HepG2 (cell line): ENCODE results near the gene PRR30. TPM values are rescaled to one million over a fixed set of nuclear protein-coding genes. Genes with fewer than 3 reads are reported as not detected.

Experiments
- AKAP8 ChIP-seq: sonication (generic); formaldehyde crosslinking; IDR thresholded peaks from 2 replicates; pipeline ENCODE4 v1.5.1; 2020; ENCODE audit warnings: mild to moderate bottlenecking, missing genetic modification reagents
- CENPT ChIP-seq: sonication (generic); formaldehyde crosslinking; IDR thresholded peaks from 2 replicates; pipeline ENCODE4 v1.8.0; 2022; ENCODE audit warnings: low read depth, mild to moderate bottlenecking, moderate library complexity, missing genetic modification reagents
- JUND ChIP-seq: sonication (generic); formaldehyde crosslinking; IDR thresholded peaks from 2 replicates; pipeline ENCODE4 v1.8.0; 2022; ENCODE audit warnings: mild to moderate bottlenecking, missing genetic modification reagents
- KLF13 ChIP-seq: sonication (generic); formaldehyde crosslinking; IDR thresholded peaks from 2 replicates; pipeline ENCODE4 v1.4.0; 2020; ENCODE audit warnings: mild to moderate bottlenecking, missing genetic modification reagents
- MAF1 ChIP-seq: sonication (generic); formaldehyde crosslinking; IDR thresholded peaks from 2 replicates; pipeline ENCODE4 v1.5.0; 2020; ENCODE audit warnings: missing genetic modification reagents, borderline replicate concordance
- MED13 ChIP-seq: sonication (generic); formaldehyde crosslinking; IDR thresholded peaks from 2 replicates; pipeline ENCODE4 v1.5.0; 2020; ENCODE audit warnings: missing genetic modification reagents
- MIER2 ChIP-seq: IDR thresholded peaks from 2 replicates; pipeline ENCODE4 v1.6.1; 2016; ENCODE audit warnings: missing biosample characterization, missing genetic modification reagents
- POLR2A ChIP-seq, 2 experiments: IDR thresholded peaks; 2 replicates each; pipeline ENCODE4 v1.6.1; 2011; ENCODE audit warnings: low read depth in 2 of 2, low read length in 2 of 2, mild to moderate bottlenecking in 1 of 2, moderate library complexity in 1 of 2; ENCODE audit not compliant: insufficient read depth in 1 of 2
- SATB2 ChIP-seq: sonication (generic); formaldehyde crosslinking; IDR thresholded peaks from 2 replicates; pipeline ENCODE4 v1.5.0; 2020; ENCODE audit warnings: missing genetic modification reagents
- SNAPC2 ChIP-seq: sonication (generic); formaldehyde crosslinking; IDR thresholded peaks from 2 replicates; pipeline ENCODE4 v1.8.1; 2022; ENCODE audit warnings: mild to moderate bottlenecking, missing genetic modification reagents
- TBX2 ChIP-seq: sonication (generic); formaldehyde crosslinking; IDR thresholded peaks from 2 replicates; pipeline ENCODE4 v1.5.0; 2020; ENCODE audit warnings: missing genetic modification reagents, mild to moderate bottlenecking, borderline replicate concordance
- ZBTB21 ChIP-seq: sonication (generic); formaldehyde crosslinking; IDR thresholded peaks from 2 replicates; pipeline ENCODE4 v1.4.0; 2020; ENCODE audit warnings: missing genetic modification reagents
- ZNF331 ChIP-seq: sonication (generic); formaldehyde crosslinking; IDR thresholded peaks from 2 replicates; pipeline ENCODE4 v1.4.0; 2020; ENCODE audit warnings: missing genetic modification reagents
- ZNF761 ChIP-seq: sonication (generic); formaldehyde crosslinking; conservative IDR thresholded peaks from 2 replicates; pipeline ENCODE4 v1.4.0; 2020; ENCODE audit warnings: mild to moderate bottlenecking, missing genetic modification reagents
- ZNF782 ChIP-seq: sonication (generic); formaldehyde crosslinking; IDR thresholded peaks from 2 replicates; pipeline ENCODE4 v1.4.0; 2020; ENCODE audit warnings: missing genetic modification reagents, mild to moderate bottlenecking, borderline replicate concordance
- ZNF816 ChIP-seq: sonication (generic); formaldehyde crosslinking; IDR thresholded peaks from 2 replicates; pipeline ENCODE4 v1.8.0; 2022; ENCODE audit warnings: missing genetic modification reagents, mild to moderate bottlenecking, borderline replicate concordance
- polyA plus RNA-seq, 8 experiments: library from polyadenylated mRNA; depleted of rRNA in 3 of 8; stranded (reverse) in 7 of 8; unstranded in 1 of 8; fragments of >200 nt; fragmentation: Illumina TruSeq in 4 of 8; extraction: Trizol in 4 of 8; gene quantifications; 2 replicates each; pipeline versions ENCODE4 v1.2.1 to v1.2.3, GENCODE V29; 2011 to 2016; ENCODE audit warnings: low read depth in 4 of 8, missing spikeins in 1 of 8, mixed read lengths in 1 of 8; ENCODE audit not compliant: insufficient read depth in 1 of 8
- total RNA-seq, 5 experiments: library from RNA; depleted of rRNA; stranded (reverse); fragments of >200 nt; fragmentation: Illumina TruSeq; extraction: Trizol; gene quantifications; 2 replicates each; pipeline ENCODE4 v1.2.3, GENCODE V29; 2016; ENCODE audit warnings: low read depth in 1 of 5
- TF ChIP-seq, protein P1 (sequence below): conservative IDR thresholded peaks from 2 replicates; pipeline ENCODE4 v1.6.1; 2018; ENCODE audit warnings: missing genetic modification reagents
- TF ChIP-seq, protein P2 (sequence below): sonication (generic); formaldehyde crosslinking; IDR thresholded peaks from 2 replicates; pipeline ENCODE4 v1.4.0; 2020; ENCODE audit warnings: missing genetic modification reagents, borderline replicate concordance
- TF ChIP-seq, protein P3 (sequence below): IDR thresholded peaks from 2 replicates; pipeline ENCODE4 v1.6.1; 2012; ENCODE audit warnings: inconsistent platforms
- TF ChIP-seq, protein P4 (sequence below): sonication (generic); formaldehyde crosslinking; IDR thresholded peaks from 2 replicates; pipeline ENCODE4 v1.8.0; 2022; ENCODE audit warnings: missing genetic modification reagents, mild to moderate bottlenecking, moderate library complexity, borderline replicate concordance
- TF ChIP-seq, protein P5 (sequence below): sonication (generic); formaldehyde crosslinking; IDR thresholded peaks from 2 replicates; pipeline ENCODE4 v1.5.0; 2020; ENCODE audit warnings: mild to moderate bottlenecking, missing genetic modification reagents

PRR30 gene
- total and polyA plus RNA-seq, 2 of the 13 experiments (the other 11 are each of a cell fraction or from before 2014, with no cell fraction given): not detected

DNA sequence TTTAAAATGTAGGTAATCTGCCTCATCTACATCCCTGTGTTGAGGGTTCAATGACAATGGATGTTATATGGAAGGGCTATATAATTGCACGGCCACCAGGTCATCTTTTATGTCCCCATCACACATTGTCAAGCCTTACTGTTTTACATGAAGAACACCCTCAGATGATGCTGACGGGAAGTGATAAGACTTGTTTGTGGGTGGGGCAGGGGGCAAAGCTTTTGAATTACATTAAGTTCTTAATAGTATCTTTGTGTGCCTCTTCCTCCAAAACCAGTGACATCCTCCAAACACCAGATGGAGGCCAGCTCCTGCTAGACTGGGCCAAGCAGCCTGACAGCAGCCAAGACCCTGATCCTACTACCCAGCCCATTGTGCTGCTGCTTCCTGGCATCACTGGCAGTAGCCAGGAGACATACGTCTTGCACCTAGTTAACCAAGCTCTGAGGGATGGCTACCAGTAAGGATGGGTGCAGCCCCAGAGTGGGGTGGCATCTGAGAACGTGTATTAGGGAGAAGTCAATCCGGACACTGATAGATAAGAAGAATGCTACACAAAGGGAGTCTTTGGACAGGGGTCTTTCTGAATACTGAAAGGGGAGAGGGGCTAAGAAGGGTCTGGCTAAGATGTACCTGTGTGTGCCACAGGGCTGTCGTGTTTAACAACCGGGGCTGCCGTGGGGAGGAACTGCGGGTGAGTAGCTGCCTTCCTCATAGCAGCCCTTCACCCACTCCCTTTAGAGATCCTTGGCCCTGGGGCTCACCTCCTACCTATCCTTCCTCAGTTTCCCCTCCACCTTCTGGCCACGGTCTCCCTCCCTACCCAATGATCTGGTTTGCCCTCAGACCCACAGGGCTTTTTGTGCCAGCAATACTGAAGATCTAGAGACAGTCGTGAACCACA is 10.3 kb downstream of the PRR30 start (continued):
- no peak for TF ChIP-seq TBX2 (CRISPR knock-in tag)
- TF ChIP-seq MED13 (CRISPR knock-in tag): no peak
- TF ChIP-seq ZNF782: no peak
- TF ChIP-seq SATB2 (CRISPR knock-in tag): no peak
- TF ChIP-seq AKAP8 (CRISPR knock-in tag): peak; percentile 31
- TF ChIP-seq, protein P1, sequence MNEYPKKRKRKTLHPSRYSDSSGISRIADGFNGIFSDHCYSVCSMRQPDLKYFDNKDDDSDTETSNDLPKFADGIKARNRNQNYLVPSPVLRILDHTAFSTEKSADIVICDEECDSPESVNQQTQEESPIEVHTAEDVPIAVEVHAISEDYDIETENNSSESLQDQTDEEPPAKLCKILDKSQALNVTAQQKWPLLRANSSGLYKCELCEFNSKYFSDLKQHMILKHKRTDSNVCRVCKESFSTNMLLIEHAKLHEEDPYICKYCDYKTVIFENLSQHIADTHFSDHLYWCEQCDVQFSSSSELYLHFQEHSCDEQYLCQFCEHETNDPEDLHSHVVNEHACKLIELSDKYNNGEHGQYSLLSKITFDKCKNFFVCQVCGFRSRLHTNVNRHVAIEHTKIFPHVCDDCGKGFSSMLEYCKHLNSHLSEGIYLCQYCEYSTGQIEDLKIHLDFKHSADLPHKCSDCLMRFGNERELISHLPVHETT (CRISPR knock-in tag): no peak
- TF ChIP-seq MIER2 (CRISPR knock-in tag): no peak
- TF ChIP-seq ZNF816 (CRISPR knock-in tag): 0 out of 2 replicates have a peak, but pooled peaks have one; percentile 44
- no peak for TF ChIP-seq ZNF331 (CRISPR knock-in tag)
- peak in 1 of 2 experiments; percentile 53; a peak in 2 of 4 replicates for TF ChIP-seq POLR2A (IDR thresholded peaks at IDR 0.05; ENCODE audit: insufficient read depth in 1 of 2, low read depth in 2 of 2, low read length in 2 of 2)
- TF ChIP-seq JUND (CRISPR knock-in tag): no peak
- no peak for TF ChIP-seq KLF13 (CRISPR knock-in tag)
- TF ChIP-seq, protein P2, sequence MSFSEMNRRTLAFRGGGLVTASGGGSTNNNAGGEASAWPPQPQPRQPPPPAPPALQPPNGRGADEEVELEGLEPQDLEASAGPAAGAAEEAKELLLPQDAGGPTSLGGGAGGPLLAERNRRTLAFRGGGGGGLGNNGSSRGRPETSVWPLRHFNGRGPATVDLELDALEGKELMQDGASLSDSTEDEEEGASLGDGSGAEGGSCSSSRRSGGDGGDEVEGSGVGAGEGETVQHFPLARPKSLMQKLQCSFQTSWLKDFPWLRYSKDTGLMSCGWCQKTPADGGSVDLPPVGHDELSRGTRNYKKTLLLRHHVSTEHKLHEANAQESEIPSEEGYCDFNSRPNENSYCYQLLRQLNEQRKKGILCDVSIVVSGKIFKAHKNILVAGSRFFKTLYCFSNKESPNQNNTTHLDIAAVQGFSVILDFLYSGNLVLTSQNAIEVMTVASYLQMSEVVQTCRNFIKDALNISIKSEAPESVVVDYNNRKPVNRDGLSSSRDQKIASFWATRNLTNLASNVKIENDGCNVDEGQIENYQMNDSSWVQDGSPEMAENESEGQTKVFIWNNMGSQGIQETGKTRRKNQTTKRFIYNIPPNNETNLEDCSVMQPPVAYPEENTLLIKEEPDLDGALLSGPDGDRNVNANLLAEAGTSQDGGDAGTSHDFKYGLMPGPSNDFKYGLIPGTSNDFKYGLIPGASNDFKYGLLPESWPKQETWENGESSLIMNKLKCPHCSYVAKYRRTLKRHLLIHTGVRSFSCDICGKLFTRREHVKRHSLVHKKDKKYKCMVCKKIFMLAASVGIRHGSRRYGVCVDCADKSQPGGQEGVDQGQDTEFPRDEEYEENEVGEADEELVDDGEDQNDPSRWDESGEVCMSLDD (CRISPR knock-in tag): no peak
- TF ChIP-seq ZNF761: no peak
- TF ChIP-seq, protein P3, sequence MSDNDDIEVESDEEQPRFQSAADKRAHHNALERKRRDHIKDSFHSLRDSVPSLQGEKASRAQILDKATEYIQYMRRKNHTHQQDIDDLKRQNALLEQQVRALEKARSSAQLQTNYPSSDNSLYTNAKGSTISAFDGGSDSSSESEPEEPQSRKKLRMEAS: no peak; the same call in 1 of the 2 replicates
- TF ChIP-seq SNAPC2 (CRISPR knock-in tag): no peak
- TF ChIP-seq CENPT: no peak
- TF ChIP-seq, protein P4, sequence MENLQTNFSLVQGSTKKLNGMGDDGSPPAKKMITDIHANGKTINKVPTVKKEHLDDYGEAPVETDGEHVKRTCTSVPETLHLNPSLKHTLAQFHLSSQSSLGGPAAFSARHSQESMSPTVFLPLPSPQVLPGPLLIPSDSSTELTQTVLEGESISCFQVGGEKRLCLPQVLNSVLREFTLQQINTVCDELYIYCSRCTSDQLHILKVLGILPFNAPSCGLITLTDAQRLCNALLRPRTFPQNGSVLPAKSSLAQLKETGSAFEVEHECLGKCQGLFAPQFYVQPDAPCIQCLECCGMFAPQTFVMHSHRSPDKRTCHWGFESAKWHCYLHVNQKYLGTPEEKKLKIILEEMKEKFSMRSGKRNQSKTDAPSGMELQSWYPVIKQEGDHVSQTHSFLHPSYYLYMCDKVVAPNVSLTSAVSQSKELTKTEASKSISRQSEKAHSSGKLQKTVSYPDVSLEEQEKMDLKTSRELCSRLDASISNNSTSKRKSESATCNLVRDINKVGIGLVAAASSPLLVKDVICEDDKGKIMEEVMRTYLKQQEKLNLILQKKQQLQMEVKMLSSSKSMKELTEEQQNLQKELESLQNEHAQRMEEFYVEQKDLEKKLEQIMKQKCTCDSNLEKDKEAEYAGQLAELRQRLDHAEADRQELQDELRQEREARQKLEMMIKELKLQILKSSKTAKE (CRISPR knock-in tag): no peak
- TF ChIP-seq, protein P5, sequence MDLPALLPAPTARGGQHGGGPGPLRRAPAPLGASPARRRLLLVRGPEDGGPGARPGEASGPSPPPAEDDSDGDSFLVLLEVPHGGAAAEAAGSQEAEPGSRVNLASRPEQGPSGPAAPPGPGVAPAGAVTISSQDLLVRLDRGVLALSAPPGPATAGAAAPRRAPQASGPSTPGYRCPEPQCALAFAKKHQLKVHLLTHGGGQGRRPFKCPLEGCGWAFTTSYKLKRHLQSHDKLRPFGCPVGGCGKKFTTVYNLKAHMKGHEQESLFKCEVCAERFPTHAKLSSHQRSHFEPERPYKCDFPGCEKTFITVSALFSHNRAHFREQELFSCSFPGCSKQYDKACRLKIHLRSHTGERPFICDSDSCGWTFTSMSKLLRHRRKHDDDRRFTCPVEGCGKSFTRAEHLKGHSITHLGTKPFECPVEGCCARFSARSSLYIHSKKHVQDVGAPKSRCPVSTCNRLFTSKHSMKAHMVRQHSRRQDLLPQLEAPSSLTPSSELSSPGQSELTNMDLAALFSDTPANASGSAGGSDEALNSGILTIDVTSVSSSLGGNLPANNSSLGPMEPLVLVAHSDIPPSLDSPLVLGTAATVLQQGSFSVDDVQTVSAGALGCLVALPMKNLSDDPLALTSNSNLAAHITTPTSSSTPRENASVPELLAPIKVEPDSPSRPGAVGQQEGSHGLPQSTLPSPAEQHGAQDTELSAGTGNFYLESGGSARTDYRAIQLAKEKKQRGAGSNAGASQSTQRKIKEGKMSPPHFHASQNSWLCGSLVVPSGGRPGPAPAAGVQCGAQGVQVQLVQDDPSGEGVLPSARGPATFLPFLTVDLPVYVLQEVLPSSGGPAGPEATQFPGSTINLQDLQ (CRISPR knock-in tag): no peak
- TF ChIP-seq MAF1 (CRISPR knock-in tag): no peak
- no peak for TF ChIP-seq ZBTB21
